Sigmoid colon (tissue), 7 donors: ENCODE data around the gene SH2B3. TPM values are rescaled to one million over a fixed set of nuclear protein-coding genes. Genes with fewer than 3 reads are reported as not detected.

Experiments used
- DNase-seq: peaks from one replicate; pipeline ENCODE4 v3.0.0-alpha.2; 2019
- H3K27ac ChIP-seq, 4 donors: fragments of 200-600 bp; sonication (generic); one replicate each; pipeline ENCODE4 v1.5.1; 2016 to 2019; ENCODE audit warnings: mild to moderate bottlenecking in 1 of 4
- H3K27me3 ChIP-seq, 3 donors: fragments of 200-600 bp; sonication (generic); one replicate each; pipeline ENCODE4 v1.5.1; 2019; ENCODE audit warnings: mild to moderate bottlenecking in 1 of 3
- H3K36me3 ChIP-seq, 4 donors: fragments of 200-600 bp; sonication (generic); one replicate each; pipeline ENCODE4 v1.5.1; 2016 to 2019
- H3K4me1 ChIP-seq, 4 donors: fragments of 200-600 bp; sonication (generic); one replicate each; pipeline ENCODE4 v1.5.1; 2017 to 2019
- H3K4me3 ChIP-seq, 4 donors: fragments of 200-600 bp; sonication (generic); one replicate each; pipeline ENCODE4 v1.5.1; 2017 to 2019; ENCODE audit warnings: mild to moderate bottlenecking in 2 of 4, moderate library complexity in 1 of 4
- H3K9me3 ChIP-seq, 4 donors: fragments of 200-600 bp in 3 of 4; sonication (generic) in 3 of 4; one replicate each; pipeline versions ENCODE4 v1.5.1 to v1.6.1; 2013 to 2019
- CTCF ChIP-seq, 4 experiments: fragments of 450-650 bp in 3 of 4; fragments of 200-600 bp in 1 of 4; IDR thresholded peaks; one replicate each; pipeline ENCODE4 v1.5.1; 2016 to 2019; ENCODE audit warnings: antibody characterized with exemption in 4 of 4, mild to moderate bottlenecking in 3 of 4, moderate library complexity in 2 of 4
- EP300 ChIP-seq, 4 donors: sonication (generic); formaldehyde crosslinking; IDR thresholded peaks; one replicate each; pipeline ENCODE4 v1.6.1; 2017; ENCODE audit warnings: antibody characterized with exemption in 4 of 4
- POLR2A ChIP-seq, 2 donors: fragments of 450-650 bp; IDR thresholded peaks; one replicate each; pipeline ENCODE4 v1.6.1; 2016; ENCODE audit warnings: antibody characterized with exemption in 2 of 2, mild to moderate bottlenecking in 2 of 2, moderate library complexity in 2 of 2
- POLR2AphosphoS5 ChIP-seq, 4 donors: sonication (generic); formaldehyde crosslinking; IDR thresholded peaks; one replicate each; pipeline ENCODE4 v1.6.1; 2017; ENCODE audit warnings: antibody characterized with exemption in 4 of 4
- WGBS, 2 donors: extraction: QIAGEN DNeasy Blood & Tissue Kit; methylation state at CpG; one replicate each; pipeline ENCODE4 v1.1.7; 2013; 5-methylcytosine and 5-hydroxymethylcytosine counted together
- intact Hi-C: fragments of 100-400 bp; cut with DNase I; formaldehyde crosslinking; loops from one replicate; pipeline ENCODE4 v1.15.1; 2023
- polyA plus RNA-seq, 3 donors: library from polyadenylated mRNA; stranded (reverse); fragments of 200-250 nt; gene quantifications; one replicate each; pipeline ENCODE4 v1.2.3, GENCODE V29; 2013
- total RNA-seq, 4 donors: library from RNA; depleted of rRNA; stranded (reverse); fragments of >200 nt; gene quantifications; one replicate each; pipeline ENCODE4 v1.1.0, GENCODE V29; 2016
- donor health status: healthy with polysubstance abuse.
- donor health status: Bipolar disorder and iron deficiency.
- donor health status: healthy.

Gene SH2B3
- total and polyA plus RNA-seq, 7 donors, result 10.4 to 32.5 (median 14.1) TPM

DNA sequence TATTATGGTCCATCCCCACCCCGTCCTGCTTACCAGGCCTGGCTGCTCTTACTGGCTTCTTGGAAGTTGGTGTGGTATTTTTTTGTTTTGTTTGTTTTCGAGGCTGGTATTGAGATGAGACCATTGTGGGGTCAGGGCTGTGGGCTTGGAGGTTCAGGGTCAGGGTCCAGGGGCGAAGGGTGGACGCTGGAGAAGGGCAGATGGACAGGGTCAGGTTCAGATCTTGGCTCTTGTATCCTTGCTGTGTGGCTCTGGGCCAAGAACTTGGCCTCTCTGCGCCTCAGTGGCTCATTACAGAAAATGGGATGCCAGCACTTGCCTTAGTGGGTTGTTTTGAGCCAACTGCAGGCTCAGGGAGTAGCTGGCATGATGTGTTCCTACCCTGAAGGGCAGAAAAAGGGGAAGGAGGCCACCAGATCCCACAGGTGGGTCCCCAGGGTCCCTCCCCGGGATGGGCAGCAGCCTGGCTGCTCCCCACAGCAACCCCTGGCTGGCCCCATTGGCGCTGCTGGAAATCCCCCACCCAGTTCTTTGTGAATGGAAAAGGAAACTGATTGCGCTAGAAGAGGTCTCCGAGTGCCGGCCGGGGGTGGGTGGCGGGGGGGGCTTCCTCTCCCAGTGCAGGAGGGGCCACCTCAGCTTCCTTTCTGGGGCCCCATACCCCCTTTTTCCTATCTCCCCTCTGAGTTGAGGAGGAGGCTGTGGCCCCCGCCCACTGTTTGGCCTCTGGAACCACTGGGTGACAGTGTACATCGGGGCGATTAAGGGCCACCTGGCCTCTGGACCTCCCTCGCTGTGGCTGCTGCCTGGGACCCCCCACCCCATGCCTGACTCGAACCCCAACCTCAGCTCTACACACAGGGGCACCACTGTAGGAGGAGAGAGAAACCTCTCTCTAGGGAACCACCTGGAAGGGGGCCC is 25.0 kb downstream of the SH2B3 start:
- no peaks in the 10 kb centered on the region for H3K36me3 ChIP-seq
- no peaks in the 10 kb centered on the region for H3K27me3 ChIP-seq
- WGBS, 2 donors, result 27 to 28% methylated on average over 17 of the region's 17 CpGs
- no peak for TF ChIP-seq POLR2A (IDR thresholded peaks at IDR 0.05)
- TF ChIP-seq CTCF (IDR thresholded peaks at IDR 0.05), result no peak
- TF ChIP-seq EP300 (IDR thresholded peaks at IDR 0.05), result no peak
- TF ChIP-seq POLR2AphosphoS5 (IDR thresholded peaks at IDR 0.05), result no peak
- H3K9me3 ChIP-seq, result no peaks in the 10 kb centered on the region
- intact Hi-C loops, result no loop called here
- peaks cover 0 to 81% (median 54%) of the 10 kb centered on the region in 4 donors for H3K4me1 ChIP-seq
- no peak overlapping the region for H3K4me3 ChIP-seq
- no peak for DNase-seq
- peak overlapping the region; percentile 37 to 57 (median 52) for H3K27ac ChIP-seq

GRCh38 chr12:111431772-111432171 is 26.0 kb downstream of the SH2B3 start:
- H3K36me3 ChIP-seq, result no peaks in the 10 kb centered on the region
- DNase-seq, result no peak
- no peak overlapping the region for H3K4me3 ChIP-seq
- no peaks in the 10 kb centered on the region for H3K27me3 ChIP-seq
- H3K9me3 ChIP-seq, result no peaks in the 10 kb centered on the region
- intact Hi-C loops, result no loop called here
- H3K27ac ChIP-seq, result peak overlapping the region in 3 of 4 donors; percentile 37 to 57 (median 54)
- 39 to 79% methylated on average over 6 of the region's 6 CpGs for whole genome bisulfite sequencing, 2 donors
- peaks cover 0 to 86% (median 55%) of the 10 kb centered on the region in 4 donors for H3K4me1 ChIP-seq
- no peak for TF ChIP-seq CTCF (IDR thresholded peaks at IDR 0.05)
- no peak for TF ChIP-seq EP300 (IDR thresholded peaks at IDR 0.05)
- TF ChIP-seq POLR2A (IDR thresholded peaks at IDR 0.05), result no peak
- no peak for TF ChIP-seq POLR2AphosphoS5 (IDR thresholded peaks at IDR 0.05)

DNA sequence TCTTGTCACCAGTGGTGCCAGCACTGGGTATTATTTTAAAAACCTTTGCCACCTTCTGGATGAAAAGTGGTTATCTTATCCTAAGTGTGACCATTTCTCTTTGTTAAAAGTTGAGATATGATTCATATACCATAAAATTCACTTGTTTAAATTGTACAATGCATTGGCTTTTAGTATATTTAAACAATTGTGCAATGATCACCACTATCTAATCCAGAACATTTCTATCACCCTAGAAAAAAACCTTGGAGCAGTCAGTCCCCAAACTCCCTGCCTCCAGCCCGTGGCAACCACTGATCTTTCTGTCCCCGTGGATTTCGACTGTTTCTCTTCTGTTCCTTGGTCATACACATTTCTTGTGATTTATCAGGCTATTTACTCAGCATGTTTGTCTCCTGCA is 28.3 kb downstream of the SH2B3 start:
- H3K4me3 ChIP-seq, result no peak overlapping the region
- no peaks in the 10 kb centered on the region for H3K9me3 ChIP-seq
- intact Hi-C loops, result no loop called here
- H3K27me3 ChIP-seq, result no peaks in the 10 kb centered on the region
- WGBS, 2 donors, result 25 to 51% methylated on average over 3 of the region's 3 CpGs
- no peak for DNase-seq
- peak overlapping the region; percentile 61 to 76 (median 64) for H3K27ac ChIP-seq
- H3K36me3 ChIP-seq, result no peaks in the 10 kb centered on the region
- H3K4me1 ChIP-seq, result peaks cover 0 to 90% (median 54%) of the 10 kb centered on the region in 4 donors
- no peak for TF ChIP-seq EP300 (IDR thresholded peaks at IDR 0.05)
- TF ChIP-seq POLR2AphosphoS5 (IDR thresholded peaks at IDR 0.05), result no peak
- TF ChIP-seq CTCF (IDR thresholded peaks at IDR 0.05), result no peak
- no peak for TF ChIP-seq POLR2A (IDR thresholded peaks at IDR 0.05)

GRCh38 chr12:111434680-111435338 is 29.1 kb downstream of the SH2B3 start:
- WGBS, 2 donors, result 12 to 27% methylated on average over 18 of the region's 18 CpGs
- H3K9me3 ChIP-seq, result no peaks in the 10 kb centered on the region
- H3K4me1 ChIP-seq, result peaks cover 0 to 92% (median 53%) of the 10 kb centered on the region in 4 donors
- no peak for TF ChIP-seq CTCF (IDR thresholded peaks at IDR 0.05)
- TF ChIP-seq POLR2AphosphoS5 (IDR thresholded peaks at IDR 0.05), result peak in 3 of 4 donors; percentile 41 to 60 (median 46)
- peak overlapping the region; percentile 61 to 76 (median 64) for H3K27ac ChIP-seq
- H3K4me3 ChIP-seq, result peak overlapping the region in 3 of 4 donors; percentile 15 to 23 (median 18)
- intact Hi-C loops, result no loop called here
- H3K27me3 ChIP-seq, result no peaks in the 10 kb centered on the region
- peak; percentile 89 for DNase-seq
- no peaks in the 10 kb centered on the region for H3K36me3 ChIP-seq
